Vagina (tissue), 2 donors: ENCODE data around the gene MBD3L2.
"Not testable (repeated sequence)": the region's sequence is repeated elsewhere in the genome, so short reads cannot be mapped to it uniquely, and the experiment has no call there.

ENCODE experiments used
- POLR2A ChIP-seq, 2 donors: fragments of 450-650 bp; IDR thresholded peaks; one replicate each; pipeline ENCODE4 v1.6.1; 2017; ENCODE audit warnings: antibody characterized with exemption in 2 of 2, mild to moderate bottlenecking in 2 of 2, moderate library complexity in 2 of 2
- POLR2AphosphoS5 ChIP-seq, 2 donors: sonication (generic); formaldehyde crosslinking; IDR thresholded peaks; one replicate each; pipeline ENCODE4 v1.9.0; 2017; ENCODE audit warnings: antibody characterized with exemption in 2 of 2, mild to moderate bottlenecking in 2 of 2, low read depth in 1 of 2; ENCODE audit not compliant: insufficient read depth in 1 of 2
- TF ChIP-seq, protein P1 (sequence below), 3 experiments: fragments of 450-650 bp in 2 of 3; fragments of 200-600 bp in 1 of 3; sonication (generic) in 1 of 3; IDR thresholded peaks; one replicate each; pipeline ENCODE4 v1.5.1; 2017 to 2019; ENCODE audit warnings: antibody characterized with exemption in 3 of 3, mild to moderate bottlenecking in 2 of 3, moderate library complexity in 2 of 3

DNA sequence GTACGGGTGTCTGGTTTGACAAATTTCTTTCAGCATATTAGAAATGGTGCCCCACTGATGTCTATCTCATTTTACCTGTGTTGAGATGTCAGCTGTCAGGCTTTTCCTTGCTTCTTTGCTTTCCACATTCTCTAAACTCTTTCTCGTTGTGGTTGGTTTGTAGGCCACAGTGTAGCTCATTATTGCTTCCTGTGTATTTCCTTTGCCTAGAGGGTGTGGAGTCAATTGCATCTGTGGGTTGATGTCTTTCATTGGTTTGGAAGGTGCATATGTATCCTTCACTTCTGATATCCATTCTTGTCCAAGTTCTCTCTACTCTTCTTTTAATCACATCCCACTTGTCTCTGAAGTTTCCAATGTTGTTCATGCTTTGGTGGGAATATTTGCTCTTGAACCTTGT, 7.6 kb upstream of the MBD3L2 start:
- TF ChIP-seq, protein P1, sequence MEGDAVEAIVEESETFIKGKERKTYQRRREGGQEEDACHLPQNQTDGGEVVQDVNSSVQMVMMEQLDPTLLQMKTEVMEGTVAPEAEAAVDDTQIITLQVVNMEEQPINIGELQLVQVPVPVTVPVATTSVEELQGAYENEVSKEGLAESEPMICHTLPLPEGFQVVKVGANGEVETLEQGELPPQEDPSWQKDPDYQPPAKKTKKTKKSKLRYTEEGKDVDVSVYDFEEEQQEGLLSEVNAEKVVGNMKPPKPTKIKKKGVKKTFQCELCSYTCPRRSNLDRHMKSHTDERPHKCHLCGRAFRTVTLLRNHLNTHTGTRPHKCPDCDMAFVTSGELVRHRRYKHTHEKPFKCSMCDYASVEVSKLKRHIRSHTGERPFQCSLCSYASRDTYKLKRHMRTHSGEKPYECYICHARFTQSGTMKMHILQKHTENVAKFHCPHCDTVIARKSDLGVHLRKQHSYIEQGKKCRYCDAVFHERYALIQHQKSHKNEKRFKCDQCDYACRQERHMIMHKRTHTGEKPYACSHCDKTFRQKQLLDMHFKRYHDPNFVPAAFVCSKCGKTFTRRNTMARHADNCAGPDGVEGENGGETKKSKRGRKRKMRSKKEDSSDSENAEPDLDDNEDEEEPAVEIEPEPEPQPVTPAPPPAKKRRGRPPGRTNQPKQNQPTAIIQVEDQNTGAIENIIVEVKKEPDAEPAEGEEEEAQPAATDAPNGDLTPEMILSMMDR (IDR thresholded peaks at IDR 0.05) = not testable (repeated sequence)
- TF ChIP-seq POLR2A (IDR thresholded peaks at IDR 0.05); POLR2AphosphoS5 (IDR thresholded peaks at IDR 0.05; ENCODE audit: insufficient read depth in 1 of 2, low read depth in 1 of 2): not testable (repeated sequence)
